ENCODE data around the gene ALG12. TPM values are rescaled to one million over a fixed set of nuclear protein-coding genes. Genes with fewer than 3 reads are reported as not detected.

ALG12 gene
- total and polyA plus RNA-seq, 2 of the 13 experiments (the other 11 are each of a cell fraction or from before 2014, with no cell fraction given), result 7.8 to 15.8 TPM

DNA sequence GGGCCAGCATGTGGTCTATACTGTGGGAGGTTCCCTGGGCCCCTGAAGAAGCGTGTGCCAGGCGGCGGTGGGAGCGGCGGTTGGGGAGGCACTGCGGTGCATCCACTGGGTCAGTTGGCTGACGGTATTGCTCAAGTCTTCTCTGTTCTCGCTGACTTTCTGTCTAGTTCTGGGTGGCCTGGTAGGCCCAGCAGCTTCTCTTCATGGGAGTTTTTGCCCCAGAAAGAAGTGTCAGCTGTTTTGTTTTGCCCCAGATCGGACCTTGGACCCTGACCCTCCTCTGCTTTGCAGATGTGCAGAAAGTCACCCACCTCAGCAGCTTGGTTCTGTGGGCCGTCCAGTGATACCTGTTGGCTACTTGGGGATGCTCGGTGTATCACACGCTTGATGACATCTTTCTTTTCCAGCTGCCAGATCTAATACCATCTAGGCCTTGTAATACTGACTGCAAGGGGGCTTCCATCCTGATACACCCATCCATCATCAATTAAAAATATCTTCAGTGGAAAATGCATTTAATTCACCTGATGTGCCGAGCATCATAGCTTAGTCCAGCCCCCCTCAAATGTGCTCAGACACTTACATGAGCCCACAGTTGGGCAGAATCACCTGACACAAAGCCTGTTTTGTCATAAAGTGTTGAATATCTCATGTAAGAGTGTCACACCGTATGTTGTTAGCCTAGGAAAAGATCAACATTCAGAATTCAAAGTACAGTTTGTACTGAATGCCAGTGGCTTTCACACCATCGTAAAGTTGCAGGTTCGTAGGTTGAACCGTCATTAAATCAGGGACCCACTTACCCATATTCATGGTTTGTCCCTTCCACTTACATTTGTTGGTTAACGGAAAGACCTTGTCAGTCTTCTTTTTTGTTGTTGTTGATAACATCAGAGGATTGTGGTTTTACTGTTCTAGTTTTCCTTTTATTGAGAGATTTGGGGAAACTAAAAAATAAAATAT lies 50.7 kb downstream of the ALG12 start (continued):
- TF ChIP-seq, protein P1, sequence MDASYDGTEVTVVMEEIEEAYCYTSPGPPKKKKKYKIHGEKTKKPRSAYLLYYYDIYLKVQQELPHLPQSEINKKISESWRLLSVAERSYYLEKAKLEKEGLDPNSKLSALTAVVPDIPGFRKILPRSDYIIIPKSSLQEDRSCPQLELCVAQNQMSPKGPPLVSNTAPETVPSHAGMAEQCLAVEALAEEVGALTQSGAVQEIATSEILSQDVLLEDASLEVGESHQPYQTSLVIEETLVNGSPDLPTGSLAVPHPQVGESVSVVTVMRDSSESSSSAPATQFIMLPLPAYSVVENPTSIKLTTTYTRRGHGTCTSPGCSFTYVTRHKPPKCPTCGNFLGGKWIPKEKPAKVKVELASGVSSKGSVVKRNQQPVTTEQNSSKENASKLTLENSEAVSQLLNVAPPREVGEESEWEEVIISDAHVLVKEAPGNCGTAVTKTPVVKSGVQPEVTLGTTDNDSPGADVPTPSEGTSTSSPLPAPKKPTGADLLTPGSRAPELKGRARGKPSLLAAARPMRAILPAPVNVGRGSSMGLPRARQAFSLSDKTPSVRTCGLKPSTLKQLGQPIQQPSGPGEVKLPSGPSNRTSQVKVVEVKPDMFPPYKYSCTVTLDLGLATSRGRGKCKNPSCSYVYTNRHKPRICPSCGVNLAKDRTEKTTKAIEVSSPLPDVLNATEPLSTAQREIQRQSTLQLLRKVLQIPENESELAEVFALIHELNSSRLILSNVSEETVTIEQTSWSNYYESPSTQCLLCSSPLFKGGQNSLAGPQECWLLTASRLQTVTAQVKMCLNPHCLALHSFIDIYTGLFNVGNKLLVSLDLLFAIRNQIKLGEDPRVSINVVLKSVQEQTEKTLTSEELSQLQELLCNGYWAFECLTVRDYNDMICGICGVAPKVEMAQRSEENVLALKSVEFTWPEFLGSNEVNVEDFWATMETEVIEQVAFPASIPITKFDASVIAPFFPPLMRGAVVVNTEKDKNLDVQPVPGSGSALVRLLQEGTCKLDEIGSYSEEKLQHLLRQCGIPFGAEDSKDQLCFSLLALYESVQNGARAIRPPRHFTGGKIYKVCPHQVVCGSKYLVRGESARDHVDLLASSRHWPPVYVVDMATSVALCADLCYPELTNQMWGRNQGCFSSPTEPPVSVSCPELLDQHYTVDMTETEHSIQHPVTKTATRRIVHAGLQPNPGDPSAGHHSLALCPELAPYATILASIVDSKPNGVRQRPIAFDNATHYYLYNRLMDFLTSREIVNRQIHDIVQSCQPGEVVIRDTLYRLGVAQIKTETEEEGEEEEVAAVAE (CRISPR knock-in tag; IDR thresholded peaks at IDR 0.05; ENCODE audit: borderline replicate concordance), result no peak
- TF ChIP-seq ZIK1 (CRISPR knock-in tag; IDR thresholded peaks at IDR 0.05; ENCODE audit: borderline replicate concordance, low read depth) (no peak), MTA3 (CRISPR knock-in tag; IDR thresholded peaks at IDR 0.05) (no peak), ZNF879 (CRISPR knock-in tag; IDR thresholded peaks at IDR 0.05) (0 out of 2 replicates have a peak, but pooled peaks have one; percentile 35), ZNF333 (CRISPR knock-in tag; IDR thresholded peaks at IDR 0.05; ENCODE audit: borderline replicate concordance) (no peak), SAFB2 (CRISPR knock-in tag; IDR thresholded peaks at IDR 0.05; ENCODE audit: borderline replicate concordance, low read depth) (no peak), AGO2 (optimal IDR thresholded peaks at IDR 0.05; ENCODE audit: low read depth, low read length) (no peak), ZBTB8A (CRISPR knock-in tag; IDR thresholded peaks at IDR 0.05; ENCODE audit: borderline replicate concordance, low read depth) (no peak), MAFK (conservative IDR thresholded peaks at IDR 0.05 in 1 of 2, IDR thresholded peaks at IDR 0.05 in 1 of 2; ENCODE audit: low read length in 2 of 2) (peak; percentile 25 to 39; a peak in 3 of 4 replicates), KMT2A (CRISPR knock-in tag; IDR thresholded peaks at IDR 0.05) (peak; percentile 21; the same call in 1 of the 2 replicates), RFX1 (IDR thresholded peaks at IDR 0.05) (no peak), ZKSCAN1 (IDR thresholded peaks at IDR 0.05; ENCODE audit: low read length) (no peak), HCFC1 (IDR thresholded peaks at IDR 0.05; ENCODE audit: low read depth, low read length) (no peak), CAMTA2 (CRISPR knock-in tag; IDR thresholded peaks at IDR 0.05; ENCODE audit: borderline replicate concordance) (no peak), MXI1 (IDR thresholded peaks at IDR 0.05; ENCODE audit: borderline replicate concordance, low read depth, low read length) (peak; percentile 49; the same call in 1 of the 3 replicates)
- TF ChIP-seq, protein P2, sequence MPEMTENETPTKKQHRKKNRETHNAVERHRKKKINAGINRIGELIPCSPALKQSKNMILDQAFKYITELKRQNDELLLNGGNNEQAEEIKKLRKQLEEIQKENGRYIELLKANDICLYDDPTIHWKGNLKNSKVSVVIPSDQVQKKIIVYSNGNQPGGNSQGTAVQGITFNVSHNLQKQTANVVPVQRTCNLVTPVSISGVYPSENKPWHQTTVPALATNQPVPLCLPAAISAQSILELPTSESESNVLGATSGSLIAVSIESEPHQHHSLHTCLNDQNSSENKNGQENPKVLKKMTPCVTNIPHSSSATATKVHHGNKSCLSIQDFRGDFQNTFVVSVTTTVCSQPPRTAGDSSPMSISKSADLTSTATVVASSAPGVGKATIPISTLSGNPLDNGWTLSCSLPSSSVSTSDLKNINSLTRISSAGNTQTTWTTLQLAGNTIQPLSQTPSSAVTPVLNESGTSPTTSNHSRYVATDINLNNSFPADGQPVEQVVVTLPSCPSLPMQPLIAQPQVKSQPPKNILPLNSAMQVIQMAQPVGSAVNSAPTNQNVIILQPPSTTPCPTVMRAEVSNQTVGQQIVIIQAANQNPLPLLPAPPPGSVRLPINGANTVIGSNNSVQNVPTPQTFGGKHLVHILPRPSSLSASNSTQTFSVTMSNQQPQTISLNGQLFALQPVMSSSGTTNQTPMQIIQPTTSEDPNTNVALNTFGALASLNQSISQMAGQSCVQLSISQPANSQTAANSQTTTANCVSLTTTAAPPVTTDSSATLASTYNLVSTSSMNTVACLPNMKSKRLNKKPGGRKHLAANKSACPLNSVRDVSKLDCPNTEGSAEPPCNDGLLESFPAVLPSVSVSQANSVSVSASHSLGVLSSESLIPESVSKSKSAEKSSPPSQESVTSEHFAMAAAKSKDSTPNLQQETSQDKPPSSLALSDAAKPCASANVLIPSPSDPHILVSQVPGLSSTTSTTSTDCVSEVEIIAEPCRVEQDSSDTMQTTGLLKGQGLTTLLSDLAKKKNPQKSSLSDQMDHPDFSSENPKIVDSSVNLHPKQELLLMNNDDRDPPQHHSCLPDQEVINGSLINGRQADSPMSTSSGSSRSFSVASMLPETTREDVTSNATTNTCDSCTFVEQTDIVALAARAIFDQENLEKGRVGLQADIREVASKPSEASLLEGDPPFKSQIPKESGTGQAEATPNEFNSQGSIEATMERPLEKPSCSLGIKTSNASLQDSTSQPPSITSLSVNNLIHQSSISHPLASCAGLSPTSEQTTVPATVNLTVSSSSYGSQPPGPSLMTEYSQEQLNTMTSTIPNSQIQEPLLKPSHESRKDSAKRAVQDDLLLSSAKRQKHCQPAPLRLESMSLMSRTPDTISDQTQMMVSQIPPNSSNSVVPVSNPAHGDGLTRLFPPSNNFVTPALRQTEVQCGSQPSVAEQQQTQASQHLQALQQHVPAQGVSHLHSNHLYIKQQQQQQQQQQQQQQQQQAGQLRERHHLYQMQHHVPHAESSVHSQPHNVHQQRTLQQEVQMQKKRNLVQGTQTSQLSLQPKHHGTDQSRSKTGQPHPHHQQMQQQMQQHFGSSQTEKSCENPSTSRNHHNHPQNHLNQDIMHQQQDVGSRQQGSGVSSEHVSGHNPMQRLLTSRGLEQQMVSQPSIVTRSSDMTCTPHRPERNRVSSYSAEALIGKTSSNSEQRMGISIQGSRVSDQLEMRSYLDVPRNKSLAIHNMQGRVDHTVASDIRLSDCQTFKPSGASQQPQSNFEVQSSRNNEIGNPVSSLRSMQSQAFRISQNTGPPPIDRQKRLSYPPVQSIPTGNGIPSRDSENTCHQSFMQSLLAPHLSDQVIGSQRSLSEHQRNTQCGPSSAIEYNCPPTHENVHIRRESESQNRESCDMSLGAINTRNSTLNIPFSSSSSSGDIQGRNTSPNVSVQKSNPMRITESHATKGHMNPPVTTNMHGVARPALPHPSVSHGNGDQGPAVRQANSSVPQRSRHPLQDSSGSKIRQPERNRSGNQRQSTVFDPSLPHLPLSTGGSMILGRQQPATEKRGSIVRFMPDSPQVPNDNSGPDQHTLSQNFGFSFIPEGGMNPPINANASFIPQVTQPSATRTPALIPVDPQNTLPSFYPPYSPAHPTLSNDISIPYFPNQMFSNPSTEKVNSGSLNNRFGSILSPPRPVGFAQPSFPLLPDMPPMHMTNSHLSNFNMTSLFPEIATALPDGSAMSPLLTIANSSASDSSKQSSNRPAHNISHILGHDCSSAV (CRISPR knock-in tag; IDR thresholded peaks at IDR 0.05; ENCODE audit: borderline replicate concordance), result no peak
